MCF 10A (cell line): ENCODE data around the gene ADARB2. TPM values are rescaled to one million over a fixed set of nuclear protein-coding genes. Genes with fewer than 3 reads are reported as not detected.

ENCODE experiments used
- BruUV-seq: library from RNA; stranded (reverse); fragments of 400-500 nt; replicated peaks from 2 replicates; lab custom pipeline; 2021; lab: Mats Ljungman, UMichigan
- CTCF ChIA-PET: fragments of 300-600 bp; sonication (Branson Sonifier 250); formaldehyde crosslinking; extraction: SDS; loops from one replicate; lab custom pipeline; 2021; ENCODE audit warnings: antibody characterized with exemption, inconsistent platforms; lab: Yijun Ruan, JAX
- POLR2A ChIA-PET: fragments of 300-600, 350-650 bp; sonication (Branson Sonifier 250); formaldehyde crosslinking; extraction: SDS; loops from one replicate; lab custom pipeline; 2020; ENCODE audit warnings: antibody characterized with exemption, inconsistent platforms; lab: Yijun Ruan, JAX
- DNase-seq: peaks from one replicate; pipeline ENCODE4 v3.0.0-alpha.2; 2018; ENCODE audit not compliant: unreplicated experiment
- H3K27ac Mint-ChIP-seq: one replicate; pipeline ENCODE4 v1.8.0; 2022; ENCODE audit warnings: mild to moderate bottlenecking, low read depth, mixed read lengths; ENCODE audit not compliant: unreplicated experiment
- H3K27me3 Mint-ChIP-seq: one replicate; pipeline ENCODE4 v1.8.0; 2022; ENCODE audit warnings: mixed read lengths; ENCODE audit not compliant: insufficient read depth, unreplicated experiment
- H3K36me3 Mint-ChIP-seq: one replicate; pipeline ENCODE4 v1.8.0; 2022; ENCODE audit warnings: mild to moderate bottlenecking, moderate library complexity, mixed read lengths; ENCODE audit not compliant: insufficient read depth, unreplicated experiment
- H3K4me1 Mint-ChIP-seq: one replicate; pipeline ENCODE4 v1.8.0; 2022; ENCODE audit warnings: mixed read lengths; ENCODE audit not compliant: insufficient read depth, unreplicated experiment
- H3K4me3 Mint-ChIP-seq: one replicate; pipeline ENCODE4 v1.8.0; 2022; ENCODE audit warnings: mild to moderate bottlenecking, moderate library complexity, mixed read lengths; ENCODE audit not compliant: unreplicated experiment
- H3K9me3 Mint-ChIP-seq: one replicate; pipeline ENCODE4 v1.8.0; 2022; ENCODE audit warnings: mixed read lengths; ENCODE audit not compliant: unreplicated experiment
- CTCF ChIP-seq: fragments of 200-600 bp; IDR thresholded peaks from one replicate; pipeline ENCODE4 v1.8.0; 2022; ENCODE audit warnings: antibody characterized with exemption, mild to moderate bottlenecking; ENCODE audit not compliant: unreplicated experiment
- intact Hi-C: fragments of 100-400 bp; cut with micrococcal nuclease; formaldehyde crosslinking; loops from 2 replicates; pipeline ENCODE4 v1.14.1; 2022
- total RNA-seq: library from RNA; stranded (reverse); gene quantifications from 2 replicates; pipeline ENCODE4 v1.2.3, GENCODE V29; 2022

The ADARB2 gene
- total RNA-seq, 1 experiment from 2014 or later, result 0.96 TPM

GRCh38 chr10:1632596-1632995, 104.7 kb downstream of the ADARB2 start:
- Mint-ChIP-seq H3K27ac (no peak overlapping the region), H3K9me3 (no peaks in the 10 kb centered on the region), H3K4me3 (no peak overlapping the region), H3K36me3 (peaks cover 24% of the 10 kb centered on the region), H3K4me1 (no peaks in the 10 kb centered on the region), H3K27me3 (peaks cover 4% of the 10 kb centered on the region)
- ChIA-PET CTCF (no interaction called here), POLR2A (no interaction called here)
- intact Hi-C loops, result no loop called here
- no TSS peak for BruUV-seq
- TF ChIP-seq CTCF, result no peak
- no peak for DNase-seq

- no peaks in the 10 kb centered on the region for H3K4me1 Mint-ChIP-seq
- no peak overlapping the region for H3K4me3 Mint-ChIP-seq
- no peaks in the 10 kb centered on the region for H3K27me3 Mint-ChIP-seq
- ChIA-PET POLR2A (no interaction called here), CTCF (interaction anchor here (1.0 kb wide), 1 partner anchor 9 kb away, joined by 3 read pairs; no protein-coding TSS in a partner anchor)
- BruUV-seq, result no TSS peak
- intact Hi-C loops, result no loop called here
- no peak for TF ChIP-seq CTCF
- H3K27ac Mint-ChIP-seq, result no peak overlapping the region
- DNase-seq, result no peak
- H3K9me3 Mint-ChIP-seq, result no peaks in the 10 kb centered on the region
- H3K36me3 Mint-ChIP-seq, result peaks cover 24% of the 10 kb centered on the region
Measured at GRCh38 chr10:1632141-1632540, 105.2 kb downstream of the ADARB2 start.

- ChIA-PET POLR2A (interaction anchor here (0.7 kb wide), 1 partner anchor 211 kb away, joined by 3 read pairs; no protein-coding TSS in a partner anchor), CTCF (interaction anchor here (1.0 kb wide), 1 partner anchor 10 kb away, joined by 3 read pairs; no protein-coding TSS in a partner anchor)
- intact Hi-C loops, result no loop called here
- Mint-ChIP-seq H3K36me3 (peaks cover 24% of the 10 kb centered on the region), H3K9me3 (no peaks in the 10 kb centered on the region), H3K4me3 (no peak overlapping the region), H3K27ac (no peak overlapping the region), H3K27me3 (no peaks in the 10 kb centered on the region), H3K4me1 (no peaks in the 10 kb centered on the region)
- peak; percentile 18 for DNase-seq
- BruUV-seq, result no TSS peak
- no peak for TF ChIP-seq CTCF
Measured at GRCh38 chr10:1631282-1631681, 106.0 kb downstream of the ADARB2 start.

- peaks cover 19% of the 10 kb centered on the region for H3K36me3 Mint-ChIP-seq
- intact Hi-C loops, result no loop called here
- CTCF ChIA-PET, result no interaction called here
- H3K27ac Mint-ChIP-seq, result no peak overlapping the region
- H3K9me3 Mint-ChIP-seq, result no peaks in the 10 kb centered on the region
- no peak for DNase-seq
- POLR2A ChIA-PET, result no interaction called here
- no peaks in the 10 kb centered on the region for H3K27me3 Mint-ChIP-seq
- TF ChIP-seq CTCF, result no peak
- no TSS peak for BruUV-seq
- H3K4me3 Mint-ChIP-seq, result no peak overlapping the region
- H3K4me1 Mint-ChIP-seq, result no peaks in the 10 kb centered on the region
Measured at GRCh38 chr10:1630304-1630703, 107.0 kb downstream of the ADARB2 start.
